ENCODE results near the gene EEPD1.
A peak's percentile ranks its signal among the peaks of the same experiment; 100 is the strongest.

- no peak for TF ChIP-seq REST (IDR thresholded peaks at IDR 0.05)
- TF ChIP-seq POLR2A (IDR thresholded peaks at IDR 0.05; ENCODE audit: low read length), result no peak
- TF ChIP-seq CTCF (IDR thresholded peaks at IDR 0.05), result no peak
- peak; percentile 71 to 73; a peak in 2 of 5 replicates for TF ChIP-seq EP300 (IDR thresholded peaks at IDR 0.05)
Measured at GRCh38 chr7:36115448-36116321, 37.4 kb upstream of the EEPD1 start.
